GM11168 (cell line): ENCODE results near the gene RPTOR.

Experiments used
- in situ Hi-C: fragments of 300-500 bp; cut with MboI; formaldehyde crosslinking; loops from one replicate; pipeline ENCODE4 v1.12.0; 2022; ENCODE audit warnings: low sequenced_read_pairs; ENCODE audit not compliant: unreplicated experiment

RPTOR gene

GRCh38 chr17:80965606-80966005, 421.0 kb downstream of the RPTOR start:
- in situ Hi-C loops: no loop called here

GRCh38 chr17:80967404-80967872, 422.8 kb downstream of the RPTOR start:
- in situ Hi-C loops: no loop called here

GRCh38 chr17:80968602-80969029, 424.0 kb downstream of the RPTOR start:
- in situ Hi-C loops: no loop called here

GRCh38 chr17:80969030-80969673, 424.5 kb downstream of the RPTOR start:
- in situ Hi-C loops: no loop called here

- in situ Hi-C loops: loop anchor here (10.0 kb wide), 1 partner anchor 535 kb away; no protein-coding TSS in a partner anchor
These were observed 425.0 kb downstream of the RPTOR start for GRCh38 chr17:80969674-80970043.

GRCh38 chr17:80970044-80970761, 425.6 kb downstream of the RPTOR start:
- in situ Hi-C loops: loop anchor here (10.0 kb wide), 1 partner anchor 535 kb away; no protein-coding TSS in a partner anchor

- in situ Hi-C loops: loop anchor here (10.0 kb wide), 1 partner anchor 536 kb away; no protein-coding TSS in a partner anchor
These were observed 426.4 kb downstream of the RPTOR start for GRCh38 chr17:80970762-80971703.

GRCh38 chr17:80971704-80972304, 427.2 kb downstream of the RPTOR start:
- in situ Hi-C loops: loop anchor here (10.0 kb wide), 1 partner anchor 537 kb away; no protein-coding TSS in a partner anchor

GRCh38 chr17:80976701-80977100, 432.1 kb downstream of the RPTOR start:
- in situ Hi-C loops: loop anchor here (10.0 kb wide), 1 partner anchor 542 kb away; no protein-coding TSS in a partner anchor

GRCh38 chr17:80977172-80977571, 432.5 kb downstream of the RPTOR start:
- in situ Hi-C loops: loop anchor here (10.0 kb wide), 1 partner anchor 542 kb away; no protein-coding TSS in a partner anchor

GRCh38 chr17:80978499-80979497, 434.2 kb downstream of the RPTOR start:
- in situ Hi-C loops: loop anchor here (10.0 kb wide), 1 partner anchor 544 kb away; no protein-coding TSS in a partner anchor

- in situ Hi-C loops: loop anchor here (10.0 kb wide), 1 partner anchor 545 kb away; no protein-coding TSS in a partner anchor
These were observed 435.1 kb downstream of the RPTOR start for GRCh38 chr17:80979547-80980378.

GRCh38 chr17:80980397-80981061, 435.9 kb downstream of the RPTOR start:
- in situ Hi-C loops: no loop called here

- in situ Hi-C loops: no loop called here
These were observed 436.6 kb downstream of the RPTOR start for GRCh38 chr17:80981062-80981902.

- in situ Hi-C loops: no loop called here
These were observed 437.3 kb downstream of the RPTOR start for GRCh38 chr17:80981929-80982425.

GRCh38 chr17:80982426-80982974, 437.9 kb downstream of the RPTOR start:
- in situ Hi-C loops: no loop called here
